ENCODE data around the gene ZNF653.

Gene ZNF653

GRCh38 chr19:11534948-11535347 lies 29.3 kb upstream of the ZNF653 start:
- no peak for TF ChIP-seq CTCF (IDR thresholded peaks at IDR 0.05)

- no peak for TF ChIP-seq CTCF (IDR thresholded peaks at IDR 0.05)
Measured at GRCh38 chr19:11534538-11534937, 28.9 kb upstream of the ZNF653 start.

- TF ChIP-seq CTCF (IDR thresholded peaks at IDR 0.05): no peak; the same call in 1 of the 2 replicates
Measured at GRCh38 chr19:11530432-11530831, 24.8 kb upstream of the ZNF653 start.

GRCh38 chr19:11528551-11529341 lies 23.1 kb upstream of the ZNF653 start, which contains the start of gene ECSIT:
Gene ECSIT, minus strand, starts transcription at chr19:11529134. Its CDS starts 9,964 bp downstream, at chr19:11519170.
- no peak for TF ChIP-seq CTCF (IDR thresholded peaks at IDR 0.05)

- TF ChIP-seq CTCF (IDR thresholded peaks at IDR 0.05): no peak
Measured at GRCh38 chr19:11519138-11519537, 13.5 kb upstream of the ZNF653 start.

GRCh38 chr19:11513946-11514345 lies 8.3 kb upstream of the ZNF653 start:
- TF ChIP-seq CTCF (IDR thresholded peaks at IDR 0.05): no peak

- no peak for TF ChIP-seq CTCF (IDR thresholded peaks at IDR 0.05)
Measured at GRCh38 chr19:11510444-11510843, 4.8 kb upstream of the ZNF653 start.

Data from LNCAP (cell line).